Amniotic epithelial cell (primary cell): ENCODE measurements around the gene SYT12.
"Not testable (repeated sequence)": the region's sequence is repeated elsewhere in the genome, so short reads cannot be mapped to it uniquely, and the experiment has no call there.

Experiments
- DNase-seq: peaks from one replicate; pipeline ENCODE4 v3.0.0-alpha.2; 2010; ENCODE audit warnings: low read depth

Gene SYT12, protein sequence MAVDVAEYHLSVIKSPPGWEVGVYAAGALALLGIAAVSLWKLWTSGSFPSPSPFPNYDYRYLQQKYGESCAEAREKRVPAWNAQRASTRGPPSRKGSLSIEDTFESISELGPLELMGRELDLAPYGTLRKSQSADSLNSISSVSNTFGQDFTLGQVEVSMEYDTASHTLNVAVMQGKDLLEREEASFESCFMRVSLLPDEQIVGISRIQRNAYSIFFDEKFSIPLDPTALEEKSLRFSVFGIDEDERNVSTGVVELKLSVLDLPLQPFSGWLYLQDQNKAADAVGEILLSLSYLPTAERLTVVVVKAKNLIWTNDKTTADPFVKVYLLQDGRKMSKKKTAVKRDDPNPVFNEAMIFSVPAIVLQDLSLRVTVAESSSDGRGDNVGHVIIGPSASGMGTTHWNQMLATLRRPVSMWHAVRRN

DNA sequence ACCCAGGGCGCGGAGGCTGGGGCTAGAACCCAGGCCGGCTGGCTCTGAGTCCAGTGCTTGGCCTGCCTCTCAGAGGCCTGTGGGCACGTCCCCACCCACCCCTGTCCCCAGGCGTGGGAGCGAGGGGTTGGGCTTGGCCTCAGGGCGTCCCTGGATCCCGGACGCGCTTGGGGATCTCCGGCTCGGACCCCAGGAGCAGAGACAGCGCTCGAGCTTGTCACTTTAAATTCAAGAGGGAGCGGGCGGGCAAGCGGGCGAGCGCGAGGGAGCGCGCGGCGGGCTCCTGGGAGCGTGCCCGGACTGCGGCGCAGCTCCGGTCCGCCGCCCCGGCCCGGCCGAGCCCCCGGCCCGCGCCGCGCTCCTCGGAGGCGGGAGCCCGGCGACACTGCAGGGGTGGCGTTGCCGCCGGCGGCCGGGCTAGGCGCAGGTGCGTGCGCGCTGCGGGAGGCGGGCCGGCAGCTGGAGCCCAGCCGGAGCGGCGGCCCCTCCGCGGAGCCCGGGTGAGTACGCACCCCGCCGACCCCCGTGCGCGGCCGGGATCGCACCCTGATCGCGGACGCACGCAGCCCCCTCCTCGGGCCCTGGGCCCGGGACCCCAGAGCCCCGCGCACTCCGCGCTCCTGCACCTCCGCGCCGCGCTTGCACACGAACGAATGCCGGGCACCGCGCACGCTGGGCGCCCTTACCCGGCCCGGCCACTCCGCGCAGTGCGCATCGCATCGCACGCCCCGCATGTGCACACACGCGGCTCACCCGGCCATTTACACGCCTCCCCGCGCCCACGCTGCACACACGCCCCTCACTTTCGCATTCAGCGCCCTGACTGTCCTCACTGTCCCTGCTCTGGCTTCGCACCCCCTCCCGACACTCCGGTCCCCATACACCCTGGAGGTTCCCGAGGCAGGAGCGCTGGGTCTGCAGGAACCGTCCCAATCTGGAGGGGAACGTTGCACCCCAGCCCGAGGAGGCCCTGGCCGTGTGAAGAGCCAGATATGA lies at the start of gene SYT12:
Gene SYT12, plus strand, starts transcription at position 174 of the 996 bp plus-strand sequence. CDS start 7,011 bp downstream, outside the sequence.
- DNase-seq = no peak

DNA sequence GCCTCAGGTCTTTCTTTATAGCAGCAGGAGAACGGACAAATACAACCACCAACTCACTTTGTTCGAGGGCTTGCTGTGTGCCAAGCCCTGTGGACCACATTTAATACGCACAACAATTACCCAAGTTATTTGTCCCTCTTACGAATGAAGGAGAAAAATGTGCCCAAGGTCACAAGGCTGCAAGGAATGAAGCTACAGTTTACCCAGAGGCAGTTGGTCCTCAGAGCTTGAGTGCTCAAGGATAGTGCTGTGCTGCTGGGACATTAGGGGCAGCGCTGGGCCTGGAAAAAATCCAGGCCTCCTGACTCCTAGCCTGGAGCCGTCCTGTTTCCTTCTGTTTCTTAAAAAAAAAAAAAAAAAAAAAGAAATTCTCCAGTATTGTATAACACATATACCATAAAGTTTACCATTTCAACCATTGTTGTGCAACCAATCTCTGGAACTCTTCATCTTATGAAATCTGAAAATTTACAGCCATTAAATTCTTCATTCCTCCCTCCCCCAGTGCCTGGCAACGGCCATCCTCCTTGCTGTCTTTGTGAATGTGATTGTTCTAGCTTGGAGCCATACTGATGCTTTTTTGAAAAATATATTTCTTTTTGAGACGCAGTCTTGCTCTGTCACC lies 48.9 kb upstream of the SYT12 start:
- peak; percentile 76 for DNase-seq

DNA sequence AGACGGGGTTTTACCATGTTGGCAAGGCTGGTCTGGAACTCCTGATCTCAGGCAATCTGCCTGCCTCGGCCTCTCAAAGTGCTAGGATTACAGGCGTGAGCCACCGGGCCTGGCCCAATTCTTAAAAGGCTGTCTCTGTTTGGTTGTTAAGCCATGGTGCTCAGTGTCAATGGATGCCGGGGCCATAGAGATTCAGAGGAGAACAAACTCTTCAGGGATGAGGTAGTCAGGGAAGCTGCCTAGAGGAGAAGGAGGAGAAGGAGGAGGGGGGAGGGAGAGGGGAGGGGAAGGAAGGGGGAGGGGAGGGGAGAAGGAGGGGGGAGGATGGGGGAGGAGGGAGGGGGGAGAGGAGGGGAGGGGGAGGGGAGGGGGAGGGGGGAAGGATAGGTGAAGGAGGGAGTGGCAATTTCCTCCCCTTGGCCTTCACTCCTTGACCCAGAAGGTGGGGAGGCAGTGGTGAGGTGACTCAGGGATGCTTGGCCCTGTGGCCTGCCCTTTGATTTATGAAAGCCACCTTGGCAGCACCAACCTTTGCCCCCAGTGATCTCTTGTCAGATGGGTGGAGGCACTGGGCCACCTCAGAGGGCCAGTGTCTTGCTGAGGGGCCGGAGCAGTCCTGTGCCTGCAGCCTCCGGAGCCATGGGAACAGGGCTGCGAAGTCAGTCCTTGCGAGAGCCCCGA lies 48.1 kb upstream of the SYT12 start, which contains the start of gene C11orf86:
Gene C11orf86, plus strand, starts transcription at position 581 of the 681 bp plus-strand sequence. Its CDS starts 59 bp downstream, at position 640.
- peak; percentile 40 for DNase-seq

DNA sequence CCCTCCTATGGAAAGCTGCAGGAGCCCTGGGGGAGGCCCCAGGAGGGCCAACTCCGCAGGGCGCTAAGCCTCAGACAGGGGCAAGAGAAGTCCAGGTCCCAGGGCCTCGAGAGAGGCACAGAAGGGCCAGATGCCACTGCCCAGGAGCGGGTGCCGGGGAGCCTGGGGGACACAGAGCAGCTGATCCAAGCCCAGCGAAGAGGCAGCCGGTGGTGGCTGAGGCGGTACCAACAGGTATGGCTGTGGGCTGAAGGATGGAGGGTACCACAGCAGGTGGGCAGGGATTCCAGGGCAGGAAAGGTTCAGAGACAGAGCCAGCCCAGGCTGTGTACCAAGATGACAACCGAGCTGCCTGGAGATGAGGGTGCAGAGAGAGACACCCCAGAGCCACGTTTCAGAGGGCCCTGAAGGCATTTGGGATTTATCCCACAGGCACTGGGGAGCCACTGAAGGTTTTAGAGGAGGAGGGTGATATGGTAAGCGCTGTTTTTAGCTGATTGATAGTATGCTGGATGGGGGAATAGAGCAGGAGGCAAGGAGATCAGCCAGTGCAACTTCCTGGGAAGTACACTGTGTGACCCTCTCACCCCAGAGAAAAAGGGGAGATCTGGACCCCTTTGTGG lies 47.4 kb upstream of the SYT12 start:
- no peak for DNase-seq

DNA sequence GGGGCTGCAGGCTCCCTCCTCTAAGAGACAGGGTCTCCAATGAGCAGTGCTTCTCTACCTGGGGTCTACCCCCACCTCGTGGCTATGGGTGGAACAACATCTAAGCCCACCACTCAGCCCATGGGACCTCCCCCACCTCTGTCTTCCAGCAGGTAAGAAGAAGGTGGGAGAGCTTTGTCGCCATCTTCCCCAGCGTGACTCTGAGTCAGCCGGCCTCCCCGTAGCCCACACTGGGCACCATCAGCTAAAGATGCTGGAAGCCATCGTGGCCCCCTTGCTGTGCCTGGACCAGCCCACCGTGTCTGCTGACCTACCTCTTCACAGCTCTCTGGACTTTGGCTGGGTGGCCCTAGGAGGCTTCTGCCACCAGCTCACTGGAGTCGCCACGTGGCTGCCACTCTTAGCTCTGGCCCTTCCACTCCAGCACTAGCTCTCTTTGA lies 46.9 kb upstream of the SYT12 start:
- no peak for DNase-seq

DNA sequence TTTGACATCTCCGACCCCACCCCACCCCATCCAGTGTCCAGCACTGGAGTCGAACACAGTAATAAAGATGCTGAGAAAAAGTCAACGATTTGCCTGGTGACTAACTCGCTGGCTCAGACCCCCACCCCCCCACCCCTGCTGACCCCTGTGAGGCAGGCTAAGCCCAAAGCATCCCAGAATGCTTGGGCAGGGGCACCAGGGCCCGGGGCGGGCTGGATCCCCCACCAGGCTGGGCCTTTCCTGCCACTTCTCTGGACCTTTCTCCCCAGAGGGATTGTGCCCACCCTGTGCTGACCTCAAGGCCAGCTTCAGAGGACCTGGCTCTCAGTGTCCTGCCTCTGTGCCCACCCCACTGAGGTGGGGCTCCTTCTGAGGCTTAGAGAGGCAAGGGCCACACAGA lies 46.0 kb upstream of the SYT12 start:
- no peak for DNase-seq

DNA sequence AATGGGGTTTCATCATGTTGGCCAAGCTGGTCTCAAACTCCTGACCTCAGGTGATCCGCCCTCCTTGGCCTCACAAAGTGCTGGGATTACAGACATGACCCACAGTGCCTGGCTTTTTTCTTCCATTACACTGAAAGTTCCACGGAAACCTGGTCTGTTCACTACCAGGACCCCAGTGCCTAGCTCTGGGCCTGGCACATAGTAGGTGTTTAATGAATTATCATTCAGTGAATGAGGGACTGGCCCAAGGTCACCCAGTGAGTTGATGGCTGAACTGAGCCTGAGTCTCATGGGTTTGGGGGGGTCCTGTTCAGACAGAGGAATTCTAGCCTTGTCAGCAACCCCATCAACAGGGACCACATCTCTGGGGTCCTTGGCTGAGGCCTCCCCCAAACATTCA lies 44.7 kb upstream of the SYT12 start:
- DNase-seq = no peak

DNA sequence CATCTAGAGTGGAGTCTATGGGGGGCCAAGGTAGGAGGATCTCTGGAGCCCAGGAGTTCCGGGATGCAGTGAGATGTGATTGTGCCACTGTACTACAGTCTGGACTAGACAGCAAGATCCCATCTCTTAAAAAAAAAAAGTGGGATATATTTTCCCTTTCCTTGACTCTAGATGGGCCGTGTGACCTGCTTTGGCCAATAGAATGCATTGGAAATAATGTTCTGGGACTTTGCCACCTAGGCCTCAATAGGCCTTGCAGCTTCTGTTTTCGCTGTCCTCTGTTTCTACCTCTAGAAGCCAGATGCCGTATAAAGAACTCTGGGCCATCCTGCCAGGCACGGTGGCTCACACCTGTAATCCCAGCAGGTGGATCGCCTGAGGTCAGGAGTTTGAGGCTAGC lies 44.2 kb upstream of the SYT12 start:
- DNase-seq = no peak

DNA sequence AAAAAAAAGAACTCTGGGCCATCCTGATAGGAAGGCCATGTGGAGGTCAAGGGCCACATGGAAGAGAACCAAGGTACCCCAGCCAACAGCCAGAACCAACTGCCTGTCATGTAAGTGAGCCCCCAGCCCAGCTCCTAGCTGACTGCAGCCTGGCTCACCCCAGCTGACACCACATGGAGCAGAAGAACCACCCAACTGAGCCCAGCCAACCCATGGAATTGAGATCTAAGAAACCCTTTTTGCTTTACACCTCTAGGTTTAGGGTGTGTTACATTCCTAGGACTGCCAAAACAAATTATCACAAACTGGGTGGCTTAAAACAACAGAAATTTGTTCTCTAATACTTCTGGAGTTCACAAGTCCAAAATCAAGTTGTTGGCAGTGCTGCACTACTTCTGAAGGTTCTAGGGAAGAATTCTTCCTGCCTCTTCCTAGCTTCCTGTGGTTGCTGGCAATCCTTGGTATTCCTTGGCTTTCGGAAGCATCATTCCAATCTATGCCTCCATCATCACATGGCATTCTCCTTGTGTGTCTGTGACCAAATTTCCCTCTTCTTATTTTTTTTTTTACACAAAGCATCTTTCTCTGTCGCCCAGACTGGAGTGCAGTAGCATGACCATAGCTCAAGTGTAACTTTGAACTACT lies 43.5 kb upstream of the SYT12 start:
- DNase-seq = no peak

DNA sequence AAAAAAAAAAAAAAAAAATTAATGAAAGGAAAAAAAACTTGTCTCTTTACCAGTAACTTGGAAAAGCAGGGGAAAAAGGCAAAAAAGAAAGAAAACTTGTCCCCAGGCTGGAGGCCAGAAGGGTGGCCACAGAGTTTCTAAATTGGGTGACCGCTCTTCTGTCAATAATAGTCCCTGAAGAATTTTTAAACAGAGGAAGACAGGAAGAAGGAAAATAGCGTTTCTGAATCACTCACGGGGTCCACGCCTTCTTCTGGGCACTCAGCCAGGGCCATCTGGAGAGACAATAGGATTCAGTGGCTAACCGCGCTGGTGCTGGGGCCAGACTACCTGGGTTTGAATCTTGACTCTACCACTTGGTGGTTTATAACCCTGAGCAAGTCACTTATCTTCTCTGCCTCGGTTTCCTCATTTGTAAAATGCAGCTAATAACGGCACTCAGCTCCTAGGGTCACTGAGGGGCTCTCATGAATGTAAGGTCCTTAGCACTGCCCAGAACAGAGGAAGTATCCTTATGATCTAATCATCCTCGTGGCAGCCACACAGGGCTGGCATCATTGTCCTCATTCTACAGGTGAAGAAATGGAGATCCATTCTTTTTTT lies 40.9 kb upstream of the SYT12 start:
- DNase-seq = peak; percentile 81

DNA sequence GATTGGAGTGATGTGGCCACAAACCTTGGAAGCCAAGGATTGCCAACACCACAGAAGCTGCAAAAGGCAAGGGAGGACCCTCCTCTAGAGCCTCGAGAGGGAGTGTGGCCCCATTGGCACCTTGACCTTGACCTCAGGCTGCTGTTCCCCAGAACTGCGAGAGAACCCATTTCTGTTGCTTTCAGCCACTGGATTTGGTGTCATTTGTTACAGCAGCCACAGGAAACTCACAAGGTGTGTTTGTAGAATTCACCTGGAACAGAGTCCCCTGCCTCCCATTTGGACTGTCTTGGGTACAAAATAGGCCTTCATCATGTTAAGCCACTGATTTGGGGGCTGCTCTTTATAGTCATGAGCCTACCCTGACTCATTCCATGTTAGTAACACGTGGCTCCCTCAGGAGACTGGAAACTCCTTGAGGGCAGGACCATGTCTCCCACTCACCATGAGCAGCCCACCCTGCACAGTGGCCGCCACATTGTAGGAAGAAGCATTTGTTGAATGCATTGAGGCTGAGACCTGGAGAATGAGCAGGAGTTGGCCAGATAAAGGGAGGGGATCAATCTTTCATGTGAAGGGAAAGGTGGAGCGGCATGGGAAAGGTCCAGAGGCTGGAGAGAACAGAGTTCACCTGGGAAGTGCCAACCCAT lies 39.5 kb upstream of the SYT12 start:
- DNase-seq = no peak

DNA sequence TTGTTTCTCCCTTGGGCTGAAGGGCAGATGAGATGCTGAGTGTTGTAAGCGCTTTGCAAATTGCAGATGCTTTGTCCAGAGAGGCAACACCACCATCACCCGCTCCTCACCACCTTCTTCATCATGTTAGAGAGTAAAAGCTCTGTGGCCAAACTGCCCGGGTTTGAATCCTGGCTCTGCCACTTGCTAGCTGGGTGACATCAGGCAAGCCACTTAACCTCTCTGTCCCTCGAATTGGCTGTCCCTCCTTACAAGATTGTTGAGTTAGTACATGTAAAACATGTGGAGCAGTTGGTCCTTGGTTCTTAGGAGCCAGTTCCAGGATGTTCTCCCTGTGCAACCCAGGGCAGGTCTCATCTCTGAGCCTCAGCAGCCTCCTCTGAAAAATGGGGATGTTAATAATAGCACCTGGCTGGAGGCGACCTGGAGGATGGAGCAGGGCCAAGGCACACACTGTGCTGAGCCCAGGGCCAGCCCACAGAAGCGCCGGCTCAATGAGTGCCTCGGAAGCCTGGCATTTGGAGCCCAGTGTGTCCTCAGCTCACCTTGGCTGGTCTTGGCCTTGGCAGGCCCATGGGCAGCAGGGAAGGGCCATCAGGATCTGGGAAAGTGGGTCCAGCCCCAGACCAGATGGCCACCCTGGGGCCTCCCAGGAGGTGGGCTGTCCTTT lies 37.3 kb upstream of the SYT12 start:
- no peak for DNase-seq

DNA sequence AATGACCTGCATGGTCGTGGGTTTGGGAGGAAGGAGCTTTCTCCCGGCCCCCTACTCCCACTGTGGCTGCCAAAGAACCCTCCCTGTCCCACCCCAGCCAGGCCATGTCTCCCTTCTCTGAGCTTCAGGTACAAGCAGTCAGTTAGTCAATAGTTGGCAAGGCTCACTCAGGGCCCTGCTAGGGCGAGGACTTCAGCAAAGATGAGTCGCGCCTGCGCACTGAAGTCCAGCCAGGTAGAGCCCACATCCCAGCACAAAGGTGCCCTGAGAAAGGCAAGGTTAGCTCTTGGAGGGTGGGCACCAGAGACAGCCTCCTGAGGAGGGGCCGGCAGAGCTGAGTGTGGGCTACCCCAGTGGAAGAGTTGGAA lies 36.8 kb upstream of the SYT12 start:
- DNase-seq = no peak

DNA sequence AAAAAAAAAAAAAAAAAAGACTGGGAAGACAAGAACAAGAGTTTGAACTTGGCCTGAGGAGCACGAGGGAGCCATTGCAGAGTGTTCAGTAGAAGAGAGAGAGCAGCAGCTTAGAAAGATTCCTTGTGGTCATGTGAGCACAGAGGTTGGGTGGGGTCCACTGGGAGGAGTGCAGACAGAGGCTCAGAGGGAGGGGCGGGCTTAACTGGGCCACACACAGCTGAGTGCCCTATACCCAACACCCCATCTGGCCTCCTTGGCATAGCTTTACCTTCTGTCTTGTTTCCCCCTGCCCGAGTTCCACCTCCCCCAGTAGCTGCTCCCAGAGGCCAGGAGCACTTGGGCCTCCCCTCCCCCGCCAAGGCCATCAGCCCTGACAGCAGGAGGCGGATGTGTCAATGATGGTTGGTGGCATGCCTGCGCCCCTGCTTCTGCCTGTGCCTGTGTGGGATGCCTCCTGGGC lies 35.7 kb upstream of the SYT12 start:
- no peak for DNase-seq

DNA sequence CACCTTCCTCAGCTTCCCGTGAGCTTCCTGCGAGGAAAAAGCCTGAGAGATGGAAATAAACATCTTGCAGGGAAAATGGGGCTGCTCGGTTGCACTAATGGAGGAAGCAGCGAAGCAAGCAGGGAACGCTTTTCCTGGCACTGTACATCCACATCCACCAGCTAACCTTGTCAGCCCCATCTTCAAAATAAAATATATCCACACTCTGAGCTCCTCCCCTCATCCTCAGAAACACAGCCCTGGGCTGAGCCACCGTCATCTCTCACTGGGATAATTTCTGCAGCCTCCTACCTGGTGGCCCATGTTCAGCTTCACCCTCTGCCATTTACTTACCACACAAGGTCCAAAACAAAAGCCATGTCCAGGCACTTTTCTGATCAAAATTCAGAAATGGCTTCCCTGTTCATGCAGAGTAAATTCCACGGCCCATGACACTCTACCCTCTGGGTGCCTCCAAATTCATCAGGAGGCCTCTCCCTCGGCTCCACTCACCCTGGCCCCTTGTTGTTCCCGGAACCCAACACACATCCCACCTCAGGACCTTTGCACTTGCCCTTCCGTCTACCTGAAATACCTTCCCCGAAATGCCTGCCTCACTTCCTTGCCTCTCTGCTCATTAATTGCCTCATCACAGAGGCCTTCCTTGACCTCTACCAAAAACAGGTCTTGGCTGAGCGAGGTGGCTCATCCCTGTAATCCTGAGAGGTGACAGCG lies 34.9 kb upstream of the SYT12 start:
- no peak for DNase-seq

DNA sequence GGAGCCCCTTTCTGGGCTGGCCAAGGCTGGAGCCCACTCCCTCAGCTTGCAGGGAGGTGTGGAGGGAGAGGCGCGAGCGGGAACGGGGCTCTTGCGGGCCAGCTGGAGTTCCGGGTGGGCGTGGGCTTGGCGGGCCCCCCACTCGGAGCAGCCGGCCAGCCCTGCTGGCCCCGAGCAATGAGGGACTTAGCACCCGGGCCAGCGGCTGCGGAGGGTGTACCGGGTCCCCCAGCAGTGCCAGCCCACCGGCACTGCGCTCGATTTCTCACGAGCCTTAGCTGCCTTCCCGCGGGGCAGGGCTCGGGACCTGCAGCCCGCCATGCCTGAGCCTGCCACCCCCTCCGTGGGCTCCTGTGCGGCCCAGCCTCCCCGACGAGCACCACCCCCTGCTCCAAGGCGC lies 34.2 kb upstream of the SYT12 start:
- DNase-seq = not testable (repeated sequence)

DNA sequence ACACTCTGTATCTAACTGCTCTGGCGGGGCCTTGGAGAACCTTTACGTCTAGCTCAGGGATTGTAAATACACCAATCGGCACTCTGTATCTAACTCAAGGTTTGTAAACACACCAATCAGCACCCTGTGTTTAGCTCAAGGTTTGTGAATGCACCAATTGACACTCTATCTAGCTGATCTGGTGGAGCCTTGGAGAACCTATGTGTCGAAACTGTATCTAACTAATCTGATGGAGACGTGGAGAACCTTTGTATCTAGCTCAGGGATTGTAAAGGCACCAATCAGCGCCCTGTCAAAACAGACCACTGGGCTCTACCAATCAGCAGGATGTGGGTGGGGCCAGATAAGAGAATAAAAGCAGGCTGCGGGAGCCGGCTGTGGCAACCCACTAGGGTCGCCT lies 33.6 kb upstream of the SYT12 start:
- not testable (repeated sequence) for DNase-seq

DNA sequence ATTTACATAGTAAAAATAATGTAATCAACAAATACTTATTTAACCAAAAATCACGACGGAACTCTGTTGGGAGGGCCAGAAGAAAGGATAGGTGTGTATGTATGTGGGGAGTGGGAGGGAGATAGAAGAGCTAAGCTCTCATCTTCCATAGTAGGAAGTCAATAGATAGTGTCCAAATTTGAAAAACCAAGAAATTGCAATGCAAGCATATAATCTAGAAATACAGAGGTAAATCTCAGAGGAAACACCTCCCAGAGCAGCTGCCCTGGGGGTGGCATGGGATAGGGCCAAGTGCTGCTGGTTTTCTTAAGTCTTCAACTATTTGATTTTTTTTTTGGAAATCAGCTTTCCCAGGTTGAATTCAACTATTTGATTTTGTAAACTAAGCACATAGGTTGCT lies 30.9 kb upstream of the SYT12 start:
- DNase-seq = no peak
